ENCODE measurements around the gene COX7B2.

Gene COX7B2

DNA sequence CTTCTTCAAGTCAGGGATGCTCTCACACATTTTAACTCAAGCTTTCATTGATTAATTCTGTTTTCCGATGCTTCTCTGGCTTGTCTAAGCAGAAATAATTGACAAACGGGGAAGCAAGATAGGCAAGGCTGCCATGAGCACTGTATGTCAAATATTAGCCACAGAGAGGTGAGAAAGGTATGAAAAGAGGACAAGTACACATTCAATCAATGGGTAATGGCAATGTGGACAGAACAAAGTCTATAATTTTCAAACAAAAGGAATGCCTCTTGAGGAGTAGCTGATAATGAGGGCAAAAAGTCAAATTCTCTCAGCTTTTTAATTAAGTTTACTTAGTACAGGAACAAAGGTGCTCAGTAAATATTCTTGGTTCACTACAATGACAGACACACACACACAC, 19.6 kb downstream of the COX7B2 start:
- DNase-seq (ENCODE audit: low read depth): no peak

DNA sequence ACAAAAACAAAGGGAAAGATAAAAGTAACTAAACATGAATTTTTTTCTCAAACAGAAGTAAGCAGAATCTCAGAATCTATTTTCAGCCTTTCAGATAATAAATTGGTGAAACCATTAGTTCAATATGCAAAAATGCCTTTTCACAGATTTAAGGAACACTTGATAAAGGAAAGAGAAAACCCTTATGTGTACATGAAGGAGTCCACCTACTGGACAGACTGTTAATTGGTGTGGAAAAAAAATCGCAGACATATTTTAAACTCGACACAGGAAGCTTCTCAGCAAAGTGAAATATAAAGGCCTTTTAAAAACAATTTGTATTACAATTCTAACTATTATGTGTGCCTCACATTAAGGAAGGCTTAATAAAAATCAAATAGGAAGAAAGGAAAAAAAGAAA, 22.3 kb downstream of the COX7B2 start:
- no peak for DNase-seq (ENCODE audit: low read depth)

DNA sequence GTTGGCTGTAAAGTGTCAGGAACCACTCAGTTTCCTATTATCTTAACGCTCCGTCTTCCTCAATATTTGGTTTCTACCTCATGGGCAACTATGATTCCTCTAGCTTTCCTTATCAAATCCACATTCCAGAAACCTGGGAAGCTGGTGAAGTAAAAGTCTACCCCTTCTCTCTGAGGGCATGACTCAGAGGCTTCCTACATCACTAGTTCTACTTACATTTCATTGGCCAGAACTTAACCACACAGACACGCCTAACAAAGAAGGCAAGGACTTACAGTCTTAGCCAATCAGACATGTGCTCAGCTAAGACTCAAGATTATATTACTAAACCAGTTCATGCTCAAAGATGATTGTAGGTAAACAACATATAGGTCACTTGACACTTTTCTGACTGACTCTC, 30.4 kb downstream of the COX7B2 start:
- peak; percentile 2 for DNase-seq (ENCODE audit: low read depth)

DNA sequence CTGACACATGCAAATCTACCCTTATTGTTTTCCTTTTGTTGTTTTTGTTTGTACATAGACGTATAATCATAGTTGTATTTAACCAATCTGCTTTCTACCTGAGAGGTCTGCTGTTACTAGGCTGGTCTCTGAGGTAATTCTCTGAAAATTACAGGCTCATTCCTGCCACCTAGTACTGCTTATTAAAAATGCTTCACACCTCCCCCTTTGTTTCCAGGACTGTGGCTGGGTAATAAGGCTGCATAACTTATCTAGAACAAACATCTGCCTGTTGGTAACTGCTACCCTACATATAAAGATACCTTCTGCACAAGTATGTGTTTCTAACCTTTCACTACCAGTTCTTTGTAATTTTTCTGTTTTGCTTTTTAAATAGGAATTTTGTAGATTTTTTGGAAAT, 34.2 kb downstream of the COX7B2 start:
- DNase-seq (ENCODE audit: low read depth): no peak

DNA sequence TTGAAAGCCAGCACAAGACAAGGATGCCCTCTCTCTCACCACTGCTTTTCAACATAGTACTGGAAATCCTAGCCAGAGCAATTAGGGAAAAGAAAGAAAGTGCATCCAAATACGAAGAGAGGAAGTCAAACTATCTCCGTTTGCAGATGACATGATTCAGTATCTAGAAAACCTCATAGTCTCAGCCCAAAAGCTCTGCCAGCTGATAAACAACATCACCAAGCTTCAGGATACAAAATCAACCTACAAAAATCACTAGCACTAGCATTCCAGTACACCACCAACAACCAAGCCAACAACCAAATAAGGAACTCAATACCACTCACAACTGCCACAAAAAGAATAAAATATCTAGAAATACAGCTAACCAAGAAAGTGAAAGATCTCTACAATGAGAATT, 38.6 kb downstream of the COX7B2 start:
- no peak for DNase-seq (ENCODE audit: low read depth)

DNA sequence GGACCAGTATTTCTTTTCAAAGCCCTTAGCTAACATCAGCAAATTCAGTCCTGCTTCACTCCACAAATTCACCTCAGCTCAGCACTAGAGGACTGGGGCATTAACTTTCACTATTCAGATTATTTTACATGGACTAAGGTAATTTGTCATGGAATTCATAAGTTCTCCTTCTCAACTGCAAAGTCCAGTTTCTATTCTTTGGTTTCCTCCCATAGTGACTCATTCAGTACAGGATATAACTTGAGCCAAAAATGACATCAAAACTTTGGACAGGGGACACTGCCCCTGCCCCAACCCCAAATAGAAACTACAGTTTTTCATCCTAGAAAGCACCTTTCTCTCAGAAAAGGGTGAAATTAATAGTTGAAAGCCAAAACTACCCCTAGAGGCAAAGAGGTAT, 52.7 kb downstream of the COX7B2 start:
- no peak for DNase-seq (ENCODE audit: low read depth)

DNA sequence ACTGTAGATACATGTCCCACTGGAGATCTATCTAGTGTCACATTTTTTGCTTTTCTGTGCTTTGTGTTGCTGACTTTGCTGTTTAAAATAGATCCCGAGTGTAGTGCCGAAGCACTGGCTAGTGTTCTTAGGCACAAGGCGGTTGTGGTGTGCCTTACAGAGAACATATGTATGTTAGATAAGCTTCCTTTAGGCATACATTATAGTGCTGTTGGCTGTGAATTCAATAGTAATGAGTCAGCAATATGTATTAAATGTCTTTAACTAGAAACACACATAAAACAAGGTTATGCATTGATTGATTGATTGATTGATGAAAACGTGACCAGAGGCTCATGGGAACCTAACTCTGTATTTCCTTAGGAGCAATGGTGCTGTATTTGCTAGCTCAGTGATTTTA, 56.2 kb downstream of the COX7B2 start:
- no peak for DNase-seq (ENCODE audit: low read depth)

DNA sequence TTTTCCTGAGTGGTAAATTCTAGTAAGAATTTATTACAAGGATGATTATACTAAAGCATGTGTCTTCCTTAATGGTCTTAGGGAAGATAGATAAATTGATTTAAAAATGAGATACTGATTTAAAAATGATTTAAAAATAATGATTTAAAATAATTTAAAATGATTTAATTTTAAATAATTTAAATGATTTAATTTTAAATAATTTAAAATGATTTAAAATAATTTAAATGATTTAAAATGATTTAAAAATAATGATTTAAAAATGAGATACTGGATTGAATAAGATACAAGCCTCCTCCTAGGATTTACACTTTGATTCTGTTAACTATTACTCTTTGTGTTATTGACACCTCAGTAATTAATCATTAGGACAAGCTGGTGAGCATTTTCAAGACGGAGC, 59.0 kb downstream of the COX7B2 start:
- no peak for DNase-seq (ENCODE audit: low read depth)

DNA sequence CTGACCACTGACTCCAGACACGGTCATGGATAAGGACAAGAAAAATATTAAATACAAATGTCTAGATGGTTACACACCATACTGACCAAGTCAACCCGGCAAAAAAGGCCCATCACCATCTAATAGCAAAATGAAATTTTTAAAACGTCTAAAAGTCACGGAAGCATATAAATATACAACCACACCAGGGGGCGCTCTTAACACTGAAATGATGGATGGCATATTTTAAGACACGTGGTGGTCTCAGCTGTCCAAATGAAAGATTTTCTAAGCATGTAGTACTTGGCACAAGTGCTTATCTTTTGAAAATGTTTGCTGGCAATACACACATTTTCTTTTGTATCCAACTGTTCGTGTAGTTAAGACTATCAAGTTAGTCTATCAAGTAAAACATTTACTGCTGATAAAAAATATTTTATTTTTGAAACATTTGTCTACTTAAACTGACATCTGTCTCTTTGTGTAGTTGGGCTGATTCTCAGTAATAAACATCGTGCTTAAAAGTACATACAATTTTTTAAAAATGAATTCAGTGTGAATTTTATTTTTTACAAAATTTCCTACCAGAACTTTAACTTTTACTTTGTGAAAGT, 64.6 kb downstream of the COX7B2 start:
- DNase-seq (ENCODE audit: low read depth): peak; percentile 20

DNA sequence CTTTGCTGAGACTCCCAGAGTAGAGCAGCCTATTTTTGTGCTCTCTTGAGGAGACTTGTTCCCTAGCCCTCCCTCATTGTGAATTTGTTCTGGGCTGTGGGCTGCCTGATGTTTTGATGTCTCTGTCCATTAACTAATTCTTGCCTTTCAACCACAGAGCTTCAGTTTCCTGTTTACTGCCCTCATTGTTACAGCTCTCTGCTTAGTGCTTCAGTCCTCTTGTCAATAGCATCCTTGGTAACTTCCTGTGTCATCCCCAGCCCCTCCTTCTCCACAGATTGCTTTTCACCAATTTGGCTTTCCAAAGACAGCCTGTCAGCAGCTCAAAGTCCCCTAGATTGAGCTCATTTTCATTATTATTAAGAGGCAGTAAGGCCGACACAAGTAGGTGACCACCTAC, 69.9 kb downstream of the COX7B2 start:
- DNase-seq (ENCODE audit: low read depth): no peak

DNA sequence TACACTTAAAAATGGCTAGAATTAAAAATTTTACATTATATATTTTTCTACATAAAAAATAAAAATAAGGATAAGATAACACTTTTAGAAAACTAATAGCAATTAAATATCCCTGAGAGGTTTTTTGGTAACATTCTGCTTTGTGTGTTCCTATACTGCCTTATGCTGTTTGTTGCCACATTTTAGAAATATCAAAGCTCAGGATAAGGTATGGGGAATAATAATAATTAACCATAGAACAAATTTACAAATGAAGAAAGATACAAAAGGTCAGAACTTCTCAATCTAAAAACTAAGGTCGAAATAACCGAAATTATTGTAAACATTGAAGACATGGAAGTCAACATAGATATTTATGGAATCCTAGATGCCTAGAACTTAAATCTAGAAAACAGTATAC, 71.4 kb downstream of the COX7B2 start:
- DNase-seq (ENCODE audit: low read depth): no peak

DNA sequence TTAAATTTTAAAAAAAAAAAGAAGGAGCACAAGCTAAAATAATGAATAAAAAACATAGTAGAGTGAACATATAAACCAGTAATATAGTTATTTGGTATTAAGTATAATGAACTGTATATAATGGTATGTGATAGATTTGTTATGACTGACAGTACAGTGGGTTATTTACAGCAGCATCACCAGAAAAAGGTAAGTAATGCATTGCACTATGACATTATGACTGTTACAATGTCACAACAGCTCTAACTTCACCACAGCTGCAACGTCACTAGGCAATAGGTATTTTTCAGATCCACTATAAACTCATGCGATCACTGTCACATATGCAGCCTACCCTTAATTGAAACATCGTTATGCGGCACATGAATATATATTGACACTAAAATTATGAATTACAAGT, 72.5 kb downstream of the COX7B2 start:
- DNase-seq (ENCODE audit: low read depth): no peak

DNA sequence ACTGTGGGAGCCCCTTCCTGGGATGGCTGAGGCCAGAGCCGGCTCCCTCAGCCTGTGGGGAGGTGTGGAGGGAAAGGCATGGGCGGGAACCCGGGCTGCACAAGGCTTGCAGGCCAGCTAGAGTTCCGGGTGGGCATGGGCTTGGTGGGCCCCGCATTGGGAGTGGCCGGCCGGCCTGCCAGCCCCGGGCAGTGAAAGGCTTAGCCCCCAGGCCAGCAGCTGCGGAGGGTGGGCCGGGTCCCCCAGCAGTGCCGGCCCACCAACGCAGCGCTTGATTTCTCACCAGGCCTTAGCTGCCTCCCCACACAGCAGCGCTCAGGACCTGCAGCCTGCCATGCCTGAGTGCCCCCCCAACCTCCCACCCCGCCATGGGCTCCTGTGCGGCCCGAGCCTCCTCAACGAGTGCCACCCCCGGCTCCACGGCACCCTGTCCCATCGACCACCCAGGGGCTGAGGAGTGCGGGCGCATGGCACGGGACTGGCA, 78.0 kb downstream of the COX7B2 start:
- no peak for DNase-seq (ENCODE audit: low read depth)

DNA sequence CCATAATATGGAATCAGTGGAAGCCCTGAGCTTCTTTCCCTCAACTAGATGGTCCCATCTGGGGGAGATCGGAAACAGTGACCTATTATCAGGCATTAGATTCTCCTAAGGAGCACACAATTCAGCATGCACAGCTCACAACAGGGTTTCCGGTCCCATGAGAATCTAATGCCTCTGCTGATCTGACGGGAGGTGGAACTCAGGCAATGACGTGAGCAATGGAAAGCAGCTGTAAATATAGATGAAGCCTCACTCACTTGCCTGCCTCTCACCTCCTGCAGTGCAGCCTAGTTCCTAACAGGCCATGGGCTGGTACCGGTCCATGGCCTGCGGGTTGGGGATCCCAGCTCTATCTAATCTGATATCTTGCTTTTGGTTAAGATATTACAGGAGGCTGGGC, 88.9 kb downstream of the COX7B2 start:
- no peak for DNase-seq (ENCODE audit: low read depth)

DNA sequence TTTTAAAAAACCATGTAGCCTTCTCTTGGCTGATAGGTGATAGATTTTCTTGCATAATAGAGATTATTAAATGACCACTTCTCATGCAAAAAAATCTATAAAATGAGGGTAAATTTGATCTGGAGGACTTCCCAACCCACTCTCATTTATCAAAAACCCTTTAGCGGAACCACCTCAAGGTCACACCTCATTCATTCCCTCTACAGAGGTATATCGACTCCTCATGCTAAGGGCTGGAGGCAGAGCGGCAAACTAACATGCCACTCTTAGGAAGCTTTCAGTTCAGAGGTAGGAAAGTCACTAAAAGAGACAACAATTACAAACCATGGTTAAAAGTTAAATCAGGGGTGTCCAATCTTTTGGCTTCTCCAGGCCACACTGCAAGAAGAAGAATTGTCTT, 90.0 kb downstream of the COX7B2 start:
- no peak for DNase-seq (ENCODE audit: low read depth)

DNA sequence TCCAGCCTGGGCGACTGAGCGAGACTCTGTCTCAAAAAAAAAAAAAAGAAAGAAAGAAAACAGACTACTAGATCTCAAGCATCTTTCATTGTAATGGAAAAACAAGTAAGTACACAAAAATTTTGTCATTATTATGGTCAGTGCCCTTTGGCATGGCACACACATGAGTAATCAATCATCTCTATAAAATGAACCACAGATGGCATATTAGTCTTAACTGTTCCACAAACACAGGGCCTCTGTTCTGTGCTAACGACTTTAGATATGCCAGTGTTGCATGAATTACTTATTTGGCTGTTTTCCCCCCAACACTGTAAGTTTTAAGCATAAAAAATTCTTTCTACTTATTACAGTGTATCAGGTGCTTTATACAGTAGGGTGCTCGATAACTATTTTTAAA, 90.4 kb downstream of the COX7B2 start:
- DNase-seq (ENCODE audit: low read depth): no peak

DNA sequence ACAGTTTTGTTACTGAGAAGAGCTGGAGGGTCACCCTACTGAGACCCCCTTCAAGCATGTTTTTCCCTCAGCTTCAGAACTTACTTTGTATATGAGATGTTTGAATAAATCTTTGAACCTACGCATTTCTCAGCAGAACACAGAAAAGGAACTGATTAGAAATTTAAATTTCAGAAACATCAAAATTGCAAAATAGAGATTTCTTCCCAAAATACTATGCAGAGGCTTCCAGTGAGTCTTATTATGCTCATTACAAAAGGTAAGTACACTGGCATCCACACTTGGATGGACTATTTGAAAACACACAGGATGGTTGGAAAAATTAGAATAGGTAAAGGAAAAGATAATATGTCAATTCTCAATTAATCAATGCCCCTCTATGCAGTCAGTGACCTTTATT, 91.2 kb downstream of the COX7B2 start:
- no peak for DNase-seq (ENCODE audit: low read depth)

DNA sequence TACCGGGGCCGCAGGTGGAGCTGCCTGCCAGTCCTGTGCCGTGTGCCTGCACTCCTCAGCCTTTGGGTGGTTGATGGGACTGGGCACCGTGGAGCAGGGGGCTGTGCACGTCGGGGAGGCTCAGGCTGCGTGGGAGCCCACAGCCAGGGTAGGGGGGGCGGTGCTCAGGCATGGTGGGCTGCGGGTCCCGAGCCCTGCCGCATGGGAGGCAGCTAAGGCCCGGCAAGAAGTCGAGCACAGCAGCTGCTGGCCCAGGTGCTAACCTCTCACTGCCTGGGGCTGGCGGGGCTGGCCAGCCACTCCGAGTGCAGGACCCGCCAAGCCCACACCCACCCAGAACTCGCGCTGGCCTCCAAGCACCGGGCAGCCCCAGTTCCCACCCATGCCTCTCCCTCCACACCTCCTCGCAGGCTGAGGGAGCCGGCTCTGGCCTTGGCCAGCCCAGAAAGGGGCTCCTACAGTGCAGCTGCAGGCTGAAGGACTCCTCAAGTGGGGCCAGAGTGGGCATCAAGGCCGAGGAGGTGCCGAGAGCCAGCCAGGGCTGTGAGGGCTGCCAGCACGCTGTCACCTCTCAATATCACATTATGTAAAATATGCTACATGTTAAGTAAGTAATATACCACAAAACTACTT, 104.1 kb downstream of the COX7B2 start:
- DNase-seq (ENCODE audit: low read depth): no peak

DNA sequence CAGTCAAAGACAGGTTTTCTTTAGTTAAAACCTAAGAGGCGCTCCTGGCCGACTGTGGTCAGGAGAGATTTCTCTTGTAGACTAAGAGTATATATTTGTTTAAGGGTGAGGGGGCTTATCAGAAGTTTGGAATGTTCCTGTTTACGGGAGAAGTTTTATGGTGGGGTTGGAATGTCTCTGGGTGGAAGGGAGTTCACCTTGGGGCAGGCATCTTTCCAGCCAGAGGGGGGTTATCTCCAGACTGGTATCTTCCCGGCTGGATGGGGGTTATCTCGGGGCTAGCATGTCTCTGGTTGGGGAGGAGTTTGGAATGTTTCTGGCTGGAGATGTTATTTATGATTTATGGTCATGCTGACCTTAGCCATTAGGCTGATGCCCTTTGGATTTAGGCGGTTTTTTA, 116.0 kb downstream of the COX7B2 start:
- DNase-seq (ENCODE audit: low read depth): no peak

DNA sequence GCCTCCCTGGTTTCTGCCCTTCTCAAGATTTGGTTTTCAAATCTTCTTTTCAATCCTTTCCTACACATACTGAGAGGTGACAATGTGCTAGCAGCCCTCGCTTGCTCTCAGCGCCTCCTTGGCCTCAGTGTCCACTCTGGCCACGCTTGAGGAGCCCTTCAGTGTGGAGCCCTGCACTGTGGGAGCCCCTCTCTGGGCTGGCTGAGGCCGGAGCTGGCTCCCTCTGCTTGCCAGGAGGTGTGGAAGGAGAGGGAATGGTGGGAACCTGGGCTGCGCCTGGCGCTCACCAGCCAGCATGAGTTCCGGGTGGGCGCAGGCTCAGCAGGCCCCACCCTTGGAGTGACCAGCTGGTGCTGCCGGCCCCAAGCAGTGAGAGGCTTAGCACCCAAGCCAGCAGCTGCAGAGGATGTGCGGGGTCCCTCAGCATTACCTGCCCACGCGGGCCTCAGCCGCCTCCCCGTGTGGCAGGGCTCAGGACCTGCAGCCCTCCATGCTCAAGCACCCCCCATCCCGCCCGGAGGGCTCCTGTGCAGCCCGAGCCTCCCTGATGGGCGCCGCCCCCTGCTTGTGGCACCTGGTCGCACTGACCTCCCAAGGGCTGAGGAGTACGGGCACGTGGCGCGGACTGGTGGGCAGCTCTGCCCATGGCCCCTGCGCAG, 127.5 kb downstream of the COX7B2 start:
- DNase-seq (ENCODE audit: low read depth): no peak

DNA sequence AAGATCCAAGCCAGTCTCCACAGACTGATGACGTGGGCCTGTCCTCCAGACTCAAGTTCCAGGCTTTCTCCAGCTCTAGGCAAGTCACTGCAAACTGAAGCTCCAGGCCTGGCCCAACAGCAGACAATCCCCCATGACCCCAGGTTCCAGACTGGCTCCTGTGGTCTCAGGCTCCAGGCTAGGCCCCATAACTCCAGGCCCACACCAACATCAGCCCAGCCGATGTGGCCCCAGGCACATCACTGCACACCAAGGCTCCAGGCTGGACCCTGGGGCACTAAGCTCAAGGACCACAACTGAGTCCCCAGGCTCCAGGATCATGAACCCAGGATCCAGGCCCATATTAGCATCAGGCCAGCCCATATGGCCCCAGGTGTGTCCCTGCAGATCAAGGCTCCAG, 143.6 kb downstream of the COX7B2 start:
- no peak for DNase-seq (ENCODE audit: low read depth)

DNA sequence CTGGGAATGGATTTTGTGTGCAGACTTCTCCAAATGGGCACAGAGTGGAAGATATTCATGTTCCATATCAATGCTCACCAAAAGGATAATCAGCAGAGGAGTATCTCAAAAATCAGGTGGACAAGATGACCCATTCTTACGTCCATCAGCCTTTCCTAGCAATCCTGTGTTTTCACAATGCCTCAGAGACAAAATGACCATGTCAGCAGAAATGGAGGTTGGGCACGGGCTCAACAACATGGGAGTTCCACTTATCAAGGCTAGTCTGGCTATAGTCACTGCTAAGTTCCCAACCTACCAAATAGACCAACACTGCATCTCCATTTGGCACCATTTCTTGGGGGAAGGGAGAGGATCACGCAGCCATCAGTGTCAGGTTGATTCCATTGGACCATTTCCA, 179.0 kb downstream of the COX7B2 start:
- DNase-seq (ENCODE audit: low read depth): no peak

DNA sequence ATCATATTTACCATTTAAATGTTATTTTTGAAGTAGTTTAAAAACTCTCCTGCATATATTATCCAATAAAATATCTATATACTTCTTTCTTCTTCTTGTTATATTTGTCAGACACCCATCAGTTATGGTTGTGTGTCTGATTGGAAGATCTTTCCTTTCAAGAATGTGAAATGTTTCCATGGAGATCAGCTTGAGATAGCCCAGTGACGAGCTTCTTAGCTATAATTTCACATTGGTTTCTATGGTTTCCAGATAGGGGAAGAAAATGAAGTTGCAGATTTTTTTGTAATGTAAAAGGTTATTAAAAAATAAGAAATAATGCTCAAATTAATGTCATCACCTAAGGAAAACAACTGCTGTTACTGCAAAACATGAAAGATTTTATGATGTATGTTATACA, 189.0 kb downstream of the COX7B2 start:
- DNase-seq (ENCODE audit: low read depth): no peak

DNA sequence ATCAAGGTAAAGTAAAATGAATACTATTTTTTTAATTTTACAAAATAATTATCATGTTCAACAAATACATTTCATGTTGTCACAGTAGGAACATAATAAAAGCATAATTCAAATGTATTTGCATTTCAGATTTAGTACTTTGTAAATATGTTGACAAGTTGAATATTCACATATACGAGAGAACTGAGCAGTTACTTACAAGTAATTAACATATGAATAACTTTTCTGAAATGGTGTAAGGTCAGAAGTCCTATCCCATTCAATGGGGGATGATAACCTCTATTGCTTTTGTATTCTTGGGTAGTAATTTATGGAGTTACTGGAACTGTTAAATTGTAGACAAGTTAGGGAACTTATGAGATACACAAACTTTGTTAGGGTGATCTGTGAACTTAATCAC, 191.1 kb downstream of the COX7B2 start:
- no peak for DNase-seq (ENCODE audit: low read depth)

Measured in non-pigmented ciliary epithelial cell (primary cell).